Hematopoietic multipotent progenitor cell treated with erythropoietin and hydrocortisone succinate and interleukin-3 and kit ligand, for 8 days (in vitro differentiated cells): ENCODE measurements around the gene MPO.

Experiments
- DNase-seq: peaks from one replicate; pipeline ENCODE4 v3.0.0-alpha.2; 2015

Gene MPO

GRCh38 chr17:58280480-58281217 lies at the start of gene MPO:
Gene MPO, minus strand, starts transcription at chr17:58280935. Its CDS starts 177 bp downstream, at chr17:58280758.
- DNase-seq: no peak

- no peak for DNase-seq
Measured at GRCh38 chr17:58329810-58330537, 49.2 kb upstream of the MPO start.

GRCh38 chr17:58329035-58329809 lies 48.5 kb upstream of the MPO start:
- peak; percentile 98 for DNase-seq

GRCh38 chr17:58328195-58329034 lies 47.7 kb upstream of the MPO start, which contains the start of gene TSPOAP1:
Gene TSPOAP1, minus strand, starts transcription at chr17:58328795. Its CDS starts 875 bp downstream, at chr17:58327920.
- DNase-seq: peak; percentile 82

- DNase-seq: peak; percentile 51
Measured at GRCh38 chr17:58327363-58328194, 46.8 kb upstream of the MPO start.

GRCh38 chr17:58326609-58327362 lies 46.1 kb upstream of the MPO start:
- DNase-seq: no peak

- peak; percentile 17 for DNase-seq
Measured at GRCh38 chr17:58325976-58326468, 45.3 kb upstream of the MPO start.

- no peak for DNase-seq
Measured at GRCh38 chr17:58325289-58325726, 44.6 kb upstream of the MPO start.

- peak; percentile 24 for DNase-seq
Measured at GRCh38 chr17:58324409-58325288, 43.9 kb upstream of the MPO start.

- no peak for DNase-seq
Measured at GRCh38 chr17:58324056-58324408, 43.3 kb upstream of the MPO start.

- DNase-seq: no peak
Measured at GRCh38 chr17:58323366-58324055, 42.8 kb upstream of the MPO start.

- no peak for DNase-seq
Measured at GRCh38 chr17:58322581-58323185, 41.9 kb upstream of the MPO start.

- no peak for DNase-seq
Measured at GRCh38 chr17:58321571-58322525, 41.1 kb upstream of the MPO start.

- DNase-seq: no peak
Measured at GRCh38 chr17:58320570-58321323, 40.0 kb upstream of the MPO start.

GRCh38 chr17:58320163-58320558 lies 39.4 kb upstream of the MPO start:
- DNase-seq: no peak
